Adipocyte (in vitro differentiated cells): ENCODE data around the gene OPTC.
A peak's percentile ranks its signal among the peaks of the same experiment; 100 is the strongest.

ENCODE experiments used
- DNase-seq: peaks from one replicate; pipeline ENCODE4 v3.0.0-alpha.2; 2015; ENCODE audit warnings: low read depth
- H3K27me3 ChIP-seq: replicated peaks from 2 replicates; pipeline ENCODE4 v1.7.0; 2013; ENCODE audit warnings: mild to moderate bottlenecking, low read length, moderate library complexity; ENCODE audit not compliant: control insufficient read depth, insufficient read depth
- H3K36me3 ChIP-seq: 2 replicates; pipeline ENCODE4 v1.7.0; 2013; ENCODE audit warnings: low read length, mild to moderate bottlenecking, moderate library complexity; ENCODE audit not compliant: control insufficient read depth, insufficient read depth, severe bottlenecking
- H3K4me1 ChIP-seq: 2 replicates; pipeline ENCODE4 v1.7.0; 2013; ENCODE audit warnings: mild to moderate bottlenecking, low read length, moderate library complexity; ENCODE audit not compliant: control insufficient read depth, insufficient read depth
- H3K4me3 ChIP-seq: 2 replicates; pipeline ENCODE4 v1.7.0; 2013; ENCODE audit warnings: mild to moderate bottlenecking, low read length, moderate library complexity
- H3K9ac ChIP-seq: 2 replicates; pipeline ENCODE4 v1.7.0; 2013; ENCODE audit warnings: mild to moderate bottlenecking, low read length, moderate library complexity
- H3K9me3 ChIP-seq: 2 replicates; pipeline ENCODE4 v1.7.0; 2013; ENCODE audit warnings: mild to moderate bottlenecking, low read length, moderate library complexity; ENCODE audit not compliant: control insufficient read depth

OPTC gene

DNA sequence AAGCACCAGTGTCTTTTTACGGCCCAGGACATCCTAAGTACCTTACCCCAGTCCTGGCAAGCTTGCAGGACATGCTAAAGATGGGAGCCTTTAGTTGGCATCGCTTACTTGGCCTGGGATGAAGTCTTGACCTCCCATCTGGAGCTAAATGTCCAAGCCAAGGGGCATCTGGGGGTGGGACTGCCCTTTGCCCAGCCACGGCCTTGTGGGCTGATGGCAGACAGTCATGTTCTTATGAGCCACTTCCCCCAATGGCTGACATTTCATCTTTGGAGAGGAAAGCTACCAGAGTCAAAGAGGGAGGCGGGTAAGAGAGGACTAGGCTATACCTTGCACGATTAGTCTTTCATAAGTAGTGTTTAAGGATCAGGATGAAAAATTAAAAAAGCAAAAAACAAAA, 32.2 kb downstream of the OPTC start:
- Histone ChIP-seq H3K9ac (peak overlapping the region; percentile 77), H3K4me1 (peaks cover 68% of the 10 kb centered on the region), H3K9me3 (no peaks in the 10 kb centered on the region), H3K4me3 (no peak overlapping the region), H3K36me3 (no peaks in the 10 kb centered on the region), H3K27me3 (no peaks in the 10 kb centered on the region)
- DNase-seq: no peak

GRCh38 chr1:203526572-203526971, 32.6 kb downstream of the OPTC start:
- Histone ChIP-seq H3K4me1 (peaks cover 66% of the 10 kb centered on the region), H3K4me3 (no peak overlapping the region), H3K9ac (peak overlapping the region; percentile 77), H3K9me3 (no peaks in the 10 kb centered on the region), H3K36me3 (no peaks in the 10 kb centered on the region), H3K27me3 (no peaks in the 10 kb centered on the region)
- DNase-seq: peak; percentile 45

DNA sequence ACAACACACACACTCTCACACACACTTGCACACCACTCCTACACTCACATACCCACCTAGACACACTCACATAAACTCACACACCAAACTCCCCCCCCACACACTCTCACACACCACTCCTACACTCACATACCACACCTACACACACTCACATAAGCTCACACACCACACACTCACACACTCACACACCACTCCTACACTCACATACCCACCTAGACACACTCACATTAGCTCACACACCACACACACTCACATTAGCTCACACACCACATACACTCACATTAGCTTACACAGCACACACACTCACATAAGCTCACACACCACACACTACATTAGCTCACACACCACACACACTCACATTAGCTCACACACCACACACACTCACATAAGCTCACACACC, 33.1 kb downstream of the OPTC start:
- Histone ChIP-seq H3K9ac (peak overlapping the region; percentile 77), H3K27me3 (no peaks in the 10 kb centered on the region), H3K36me3 (no peaks in the 10 kb centered on the region), H3K4me1 (peaks cover 66% of the 10 kb centered on the region), H3K9me3 (no peaks in the 10 kb centered on the region), H3K4me3 (no peak overlapping the region)
- DNase-seq: no peak

GRCh38 chr1:203528063-203528462, 34.1 kb downstream of the OPTC start:
- Histone ChIP-seq H3K9me3 (no peaks in the 10 kb centered on the region), H3K9ac (no peak overlapping the region), H3K4me1 (peaks cover 62% of the 10 kb centered on the region), H3K4me3 (no peak overlapping the region), H3K36me3 (no peaks in the 10 kb centered on the region), H3K27me3 (no peaks in the 10 kb centered on the region)
- DNase-seq: no peak

- no peaks in the 10 kb centered on the region for H3K9me3 ChIP-seq
- peak overlapping the region; percentile 57 for H3K9ac ChIP-seq
- no peaks in the 10 kb centered on the region for H3K36me3 ChIP-seq
- H3K4me1 ChIP-seq: peaks cover 64% of the 10 kb centered on the region
- no peaks in the 10 kb centered on the region for H3K27me3 ChIP-seq
- no peak for DNase-seq
- no peak overlapping the region for H3K4me3 ChIP-seq
Measured at GRCh38 chr1:203528976-203529835, 35.3 kb downstream of the OPTC start.

GRCh38 chr1:203531063-203531462, 37.1 kb downstream of the OPTC start:
- peaks cover 66% of the 10 kb centered on the region for H3K4me1 ChIP-seq
- no peak overlapping the region for H3K9ac ChIP-seq
- no peaks in the 10 kb centered on the region for H3K9me3 ChIP-seq
- DNase-seq: no peak
- no peak overlapping the region for H3K4me3 ChIP-seq
- no peaks in the 10 kb centered on the region for H3K27me3 ChIP-seq
- H3K36me3 ChIP-seq: no peaks in the 10 kb centered on the region

- H3K9ac ChIP-seq: peak overlapping the region; percentile 72
Measured at GRCh38 chr1:203534012-203534411, 40.1 kb downstream of the OPTC start.

GRCh38 chr1:203534526-203534925, 40.6 kb downstream of the OPTC start:
- Histone ChIP-seq H3K9me3 (no peaks in the 10 kb centered on the region), H3K4me3 (peak overlapping the region; percentile 12), H3K4me1 (peaks cover 57% of the 10 kb centered on the region), H3K9ac (peak overlapping the region; percentile 72), H3K36me3 (no peaks in the 10 kb centered on the region), H3K27me3 (no peaks in the 10 kb centered on the region)
- DNase-seq: peak; percentile 88

More at GRCh38 chr1:203534012-203534411, 40.1 kb downstream of the OPTC start:
- no peak for DNase-seq
- Histone ChIP-seq H3K9me3 (no peaks in the 10 kb centered on the region), H3K4me1 (peaks cover 62% of the 10 kb centered on the region), H3K36me3 (no peaks in the 10 kb centered on the region), H3K4me3 (peak overlapping the region; percentile 12), H3K27me3 (no peaks in the 10 kb centered on the region)

GRCh38 chr1:203536575-203536974, 42.6 kb downstream of the OPTC start:
- Histone ChIP-seq H3K36me3 (no peaks in the 10 kb centered on the region), H3K4me1 (peaks cover 58% of the 10 kb centered on the region), H3K27me3 (no peaks in the 10 kb centered on the region), H3K4me3 (no peak overlapping the region), H3K9ac (peak overlapping the region; percentile 68), H3K9me3 (no peaks in the 10 kb centered on the region)
- DNase-seq: no peak

DNA sequence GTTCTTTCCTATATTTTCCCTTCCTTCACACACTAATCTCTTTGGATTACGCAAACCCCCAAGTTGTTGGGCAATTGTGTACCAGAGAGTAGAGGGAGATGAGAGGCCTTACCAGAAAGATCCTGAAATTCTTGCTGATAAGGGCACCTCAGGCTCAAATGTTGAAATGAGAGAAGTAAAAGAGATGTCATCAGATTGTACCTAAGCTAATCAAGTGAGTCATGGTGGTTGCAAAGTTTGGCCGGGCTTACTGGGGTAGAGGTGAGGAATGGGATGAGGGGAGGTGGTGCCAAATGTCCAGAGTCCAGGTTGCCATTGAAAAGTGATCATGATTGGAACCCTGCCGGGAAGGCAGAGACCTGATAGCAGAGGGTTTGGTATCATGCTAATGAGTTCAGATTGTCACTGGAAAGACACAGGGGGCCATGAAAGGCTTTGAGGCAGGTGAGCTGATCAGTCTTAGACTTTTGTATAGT, 43.1 kb downstream of the OPTC start:
- no peaks in the 10 kb centered on the region for H3K9me3 ChIP-seq
- peak overlapping the region; percentile 68 for H3K9ac ChIP-seq
- DNase-seq: peak; percentile 89
- H3K4me1 ChIP-seq: peaks cover 58% of the 10 kb centered on the region
- H3K4me3 ChIP-seq: no peak overlapping the region
- no peaks in the 10 kb centered on the region for H3K27me3 ChIP-seq
- no peaks in the 10 kb centered on the region for H3K36me3 ChIP-seq

DNA sequence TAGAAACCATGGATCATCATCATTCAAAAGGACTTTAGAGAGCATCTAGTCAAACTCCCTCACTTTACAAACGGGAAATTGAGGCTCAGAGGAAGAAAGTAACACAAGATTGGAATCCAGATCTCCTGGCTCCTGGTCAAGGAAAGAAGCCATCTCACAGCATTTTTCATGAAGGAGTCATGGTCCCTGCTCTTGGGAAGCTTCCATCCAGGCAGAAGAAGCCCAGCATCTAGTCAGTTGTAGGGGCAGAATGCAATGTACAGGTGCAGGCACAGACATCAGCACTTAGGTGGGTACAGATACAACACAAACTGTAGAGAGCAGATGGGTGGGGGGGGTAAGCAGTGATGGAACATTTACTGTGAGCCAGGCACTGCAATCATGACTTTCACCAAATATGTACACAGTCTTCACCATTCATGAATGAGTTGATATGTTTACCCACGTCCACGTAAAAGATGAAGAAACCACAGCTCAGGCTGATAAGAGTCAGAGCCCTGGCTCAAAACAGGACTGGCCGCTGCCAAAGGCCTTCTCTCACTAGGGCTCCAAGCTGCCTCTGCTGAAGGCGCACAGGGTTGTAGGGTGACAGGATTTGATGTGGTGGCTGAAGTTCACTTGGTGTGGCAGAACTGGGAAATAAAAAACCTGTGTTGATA, 44.0 kb downstream of the OPTC start:
- no peaks in the 10 kb centered on the region for H3K27me3 ChIP-seq
- H3K9me3 ChIP-seq: no peaks in the 10 kb centered on the region
- no peak overlapping the region for H3K9ac ChIP-seq
- peaks cover 58% of the 10 kb centered on the region for H3K4me1 ChIP-seq
- no peaks in the 10 kb centered on the region for H3K36me3 ChIP-seq
- H3K4me3 ChIP-seq: no peak overlapping the region
- DNase-seq: no peak
